SU-DHL-6 (cell line): Measurements from ENCODE around the gene HMSD.
A peak's percentile ranks its signal among the peaks of the same experiment; 100 is the strongest.

Source experiments
- H2AFZ ChIP-seq: fragments of 200-600 bp; sonication (generic); 2 replicates; pipeline ENCODE4 v1.6.1; 2014; ENCODE audit warnings: low read depth, mild to moderate bottlenecking, moderate library complexity, mixed read lengths, antibody characterized with exemption, low read length; ENCODE audit not compliant: severe bottlenecking
- H3F3A ChIP-seq: fragments of 200-600 bp; shearing (Covaris generic); 2 replicates; pipeline ENCODE4 v1.6.0; 2016; ENCODE audit warnings: antibody characterized with exemption, mild to moderate bottlenecking; ENCODE audit not compliant: insufficient read depth
- H3K27ac ChIP-seq: fragments of 200-600 bp; sonication (generic); 2 replicates; pipeline ENCODE4 v1.5.1; 2016; ENCODE audit warnings: low read depth, mild to moderate bottlenecking, low read length, moderate library complexity, mixed read lengths
- H3K27me3 ChIP-seq: fragments of 200-600 bp; sonication (generic), shearing (Covaris generic); 2 replicates; pipeline ENCODE4 v1.6.0; 2014; ENCODE audit warnings: mild to moderate bottlenecking, low read length
- H3K36me3 ChIP-seq: fragments of 200-600 bp; sonication (generic); 2 replicates; pipeline ENCODE4 v1.6.1; 2014; ENCODE audit warnings: mild to moderate bottlenecking, low read length, mixed read lengths
- H3K4me2 ChIP-seq: fragments of 300-600, 200-600 bp; shearing (Covaris generic), sonication (generic); 2 replicates; pipeline ENCODE4 v1.6.0; 2014; ENCODE audit warnings: low read length, low read depth, mild to moderate bottlenecking; ENCODE audit not compliant: poor library complexity, severe bottlenecking
- H3K4me3 ChIP-seq: fragments of 200-600 bp; sonication (generic); 2 replicates; pipeline ENCODE4 v1.5.1; 2014; ENCODE audit warnings: antibody characterized with exemption, low read length, mild to moderate bottlenecking, mixed read lengths; ENCODE audit not compliant: insufficient read depth, poor library complexity, severe bottlenecking
- H3K79me2 ChIP-seq: fragments of 200-600 bp; sonication (generic); 2 replicates; pipeline ENCODE4 v1.6.1; 2014; ENCODE audit warnings: mild to moderate bottlenecking, low read length, moderate library complexity; ENCODE audit not compliant: insufficient read depth
- H3K9ac ChIP-seq: fragments of 200-600 bp; sonication (generic); 2 replicates; pipeline ENCODE4 v1.7.0; 2014; ENCODE audit warnings: mild to moderate bottlenecking, low read length
- H3K9me2 ChIP-seq: fragments of 200-600 bp; sonication (generic); replicated peaks from 2 replicates; pipeline ENCODE4 v1.6.1; 2014; ENCODE audit warnings: low read length; ENCODE audit not compliant: insufficient read depth
- H3K9me3 ChIP-seq: fragments of 200-600 bp; sonication (generic); 2 replicates; pipeline ENCODE4 v1.6.1; 2014; ENCODE audit warnings: low read length, mixed read lengths; ENCODE audit not compliant: insufficient read depth
- H4K20me1 ChIP-seq: fragments of 200-600 bp; sonication (generic); 2 replicates; pipeline ENCODE4 v1.6.1; 2014; ENCODE audit warnings: low read depth, mild to moderate bottlenecking, antibody characterized with exemption, low read length, moderate library complexity, mixed read lengths
- CTCF ChIP-seq: fragments of 200-600 bp; sonication (generic); IDR thresholded peaks from one replicate; pipeline ENCODE4 v1.5.1; 2017; ENCODE audit warnings: antibody characterized with exemption, mild to moderate bottlenecking, low read length, moderate library complexity; ENCODE audit not compliant: insufficient read depth, poor library complexity, severe bottlenecking
- EZH2phosphoT487 ChIP-seq: fragments of 200-600 bp; sonication (generic), shearing (Covaris generic); conservative IDR thresholded peaks from 2 replicates; pipeline ENCODE4 v1.6.1; 2018; ENCODE audit warnings: mild to moderate bottlenecking, antibody characterized with exemption, low read length, moderate library complexity, mixed read lengths

HMSD gene

GRCh38 chr18:63994783-63995399 lies 45.8 kb downstream of the HMSD start:
- Histone ChIP-seq H3K79me2 (no peaks in the 10 kb centered on the region), H3F3A (no peaks in the 10 kb centered on the region), H3K27me3 (no peaks in the 10 kb centered on the region), H3K9me3 (peaks cover 12% of the 10 kb centered on the region; the same call in 1 of the 2 replicates), H3K9me2 (no peaks in the 10 kb centered on the region), H4K20me1 (no peaks in the 10 kb centered on the region), H2AFZ (no peak overlapping the region), H3K4me3 (no peak overlapping the region), H3K27ac (no peak overlapping the region), H3K9ac (no peak overlapping the region), H3K4me2 (no peak overlapping the region), H3K36me3 (no peaks in the 10 kb centered on the region)
- TF ChIP-seq CTCF (peak; percentile 85), EZH2phosphoT487 (no peak)

- TF ChIP-seq EZH2phosphoT487 (no peak), CTCF (no peak)
- no peaks in the 10 kb centered on the region for H3K9me2 ChIP-seq
- no peaks in the 10 kb centered on the region for H3K36me3 ChIP-seq
- no peak overlapping the region for H3K9ac ChIP-seq
- 0 out of 2 replicates have a peak, but pooled peaks cover 3% of the 10 kb centered on the region for H3K27me3 ChIP-seq
- H3K4me3 ChIP-seq = no peak overlapping the region
- H3K9me3 ChIP-seq = peaks cover 12% of the 10 kb centered on the region; the same call in 1 of the 2 replicates
- H3K27ac ChIP-seq = no peak overlapping the region
- no peaks in the 10 kb centered on the region for H4K20me1 ChIP-seq
- H3K4me2 ChIP-seq = no peak overlapping the region
- no peaks in the 10 kb centered on the region for H3F3A ChIP-seq
- H2AFZ ChIP-seq = no peak overlapping the region
- H3K79me2 ChIP-seq = no peaks in the 10 kb centered on the region
Observed at GRCh38 chr18:63997041-63997440, 47.9 kb downstream of the HMSD start.

GRCh38 chr18:63997606-63998005 lies 48.5 kb downstream of the HMSD start:
- H3F3A ChIP-seq = no peaks in the 10 kb centered on the region
- H3K27me3 ChIP-seq = 0 out of 2 replicates have a peak, but pooled peaks cover 3% of the 10 kb centered on the region
- no peaks in the 10 kb centered on the region for H3K9me2 ChIP-seq
- no peak overlapping the region for H3K4me2 ChIP-seq
- H3K9ac ChIP-seq = no peak overlapping the region
- no peak overlapping the region for H3K4me3 ChIP-seq
- no peak for TF ChIP-seq CTCF
- TF ChIP-seq EZH2phosphoT487 = no peak
- no peak overlapping the region for H3K27ac ChIP-seq
- peaks cover 12% of the 10 kb centered on the region; the same call in 1 of the 2 replicates for H3K9me3 ChIP-seq
- no peaks in the 10 kb centered on the region for H3K36me3 ChIP-seq
- no peak overlapping the region for H2AFZ ChIP-seq
- no peaks in the 10 kb centered on the region for H3K79me2 ChIP-seq
- H4K20me1 ChIP-seq = no peaks in the 10 kb centered on the region
